ENCODE measurements around the gene ENPEP.

ENPEP gene

GRCh38 chr4:110597582-110597981, 121.6 kb downstream of the ENPEP start:
- in situ Hi-C loops (cut with MboI; ENCODE audit: low sequenced_read_pairs): no loop called here

GRCh38 chr4:110602061-110602460, 126.1 kb downstream of the ENPEP start:
- in situ Hi-C loops (cut with MboI; ENCODE audit: low sequenced_read_pairs): no loop called here

DNA sequence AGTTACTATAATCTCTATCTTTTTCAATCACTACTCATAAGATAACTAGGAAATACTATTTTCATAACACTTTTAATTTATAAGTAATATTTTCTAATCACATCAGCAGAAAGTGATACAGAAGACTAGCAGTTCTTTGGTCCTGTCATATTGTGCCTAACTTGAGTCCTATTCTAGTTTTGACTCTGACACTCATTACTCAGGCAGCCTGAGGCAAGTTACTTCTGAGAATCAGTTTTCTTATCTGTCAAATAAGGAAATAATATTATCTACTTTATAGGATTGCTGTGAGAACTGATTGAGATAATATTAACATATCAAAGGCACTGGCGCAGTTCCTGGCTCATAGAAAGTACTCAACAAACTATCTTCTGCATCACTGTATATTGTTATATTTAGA, 129.1 kb downstream of the ENPEP start:
- in situ Hi-C loops (cut with MboI; ENCODE audit: low sequenced_read_pairs): no loop called here

DNA sequence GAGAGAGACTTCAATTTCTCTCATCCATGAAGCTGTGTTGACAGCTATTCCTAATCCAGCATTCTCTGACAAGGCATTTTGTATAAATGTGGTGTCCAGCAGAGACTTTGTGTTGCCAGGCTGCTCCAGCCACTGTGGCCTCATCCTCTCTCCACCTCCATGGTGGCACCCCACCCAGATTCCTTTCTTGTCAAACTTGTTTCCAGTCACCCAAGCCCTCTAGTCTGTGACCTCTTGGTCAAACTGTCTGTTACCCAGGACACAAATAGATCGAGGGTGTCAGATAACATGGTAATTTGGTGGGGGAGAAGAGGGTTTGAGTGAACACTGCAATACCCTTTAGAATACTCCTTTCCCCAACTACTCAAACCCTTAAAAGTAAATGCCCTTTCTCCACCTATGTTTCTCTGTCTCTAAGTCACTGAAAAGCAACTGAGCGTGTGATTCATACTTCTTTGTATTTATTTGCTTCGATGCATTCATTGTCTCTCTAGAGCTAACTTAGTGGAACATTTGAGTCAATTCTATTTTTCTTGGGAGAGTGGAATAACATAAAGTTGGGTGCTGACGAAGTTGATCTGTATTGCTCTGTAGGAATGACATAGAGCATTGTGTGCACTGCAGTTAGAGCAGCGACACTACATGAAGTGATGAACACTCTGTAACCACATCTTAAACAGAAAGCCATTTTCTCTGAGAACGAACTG, 133.2 kb downstream of the ENPEP start:
- in situ Hi-C loops (cut with MboI; ENCODE audit: low sequenced_read_pairs): no loop called here

DNA sequence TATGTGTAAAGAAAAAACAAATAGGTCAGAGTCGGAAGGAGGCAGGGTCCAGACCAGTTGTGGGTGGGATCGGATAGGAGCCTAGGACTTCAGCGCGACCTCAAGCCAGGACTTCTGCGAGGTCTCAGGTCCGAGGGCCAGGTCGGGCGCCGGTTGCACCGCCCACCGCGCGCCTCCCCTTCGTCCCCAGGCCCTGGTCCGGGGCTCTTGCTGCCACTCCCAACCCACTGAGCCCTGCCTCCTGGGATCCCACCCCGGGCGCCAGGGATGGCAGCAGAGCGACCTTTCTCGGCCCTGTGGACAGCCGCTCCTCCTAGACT, 134.6 kb downstream of the ENPEP start:
- in situ Hi-C loops (cut with MboI; ENCODE audit: low sequenced_read_pairs): no loop called here

DNA sequence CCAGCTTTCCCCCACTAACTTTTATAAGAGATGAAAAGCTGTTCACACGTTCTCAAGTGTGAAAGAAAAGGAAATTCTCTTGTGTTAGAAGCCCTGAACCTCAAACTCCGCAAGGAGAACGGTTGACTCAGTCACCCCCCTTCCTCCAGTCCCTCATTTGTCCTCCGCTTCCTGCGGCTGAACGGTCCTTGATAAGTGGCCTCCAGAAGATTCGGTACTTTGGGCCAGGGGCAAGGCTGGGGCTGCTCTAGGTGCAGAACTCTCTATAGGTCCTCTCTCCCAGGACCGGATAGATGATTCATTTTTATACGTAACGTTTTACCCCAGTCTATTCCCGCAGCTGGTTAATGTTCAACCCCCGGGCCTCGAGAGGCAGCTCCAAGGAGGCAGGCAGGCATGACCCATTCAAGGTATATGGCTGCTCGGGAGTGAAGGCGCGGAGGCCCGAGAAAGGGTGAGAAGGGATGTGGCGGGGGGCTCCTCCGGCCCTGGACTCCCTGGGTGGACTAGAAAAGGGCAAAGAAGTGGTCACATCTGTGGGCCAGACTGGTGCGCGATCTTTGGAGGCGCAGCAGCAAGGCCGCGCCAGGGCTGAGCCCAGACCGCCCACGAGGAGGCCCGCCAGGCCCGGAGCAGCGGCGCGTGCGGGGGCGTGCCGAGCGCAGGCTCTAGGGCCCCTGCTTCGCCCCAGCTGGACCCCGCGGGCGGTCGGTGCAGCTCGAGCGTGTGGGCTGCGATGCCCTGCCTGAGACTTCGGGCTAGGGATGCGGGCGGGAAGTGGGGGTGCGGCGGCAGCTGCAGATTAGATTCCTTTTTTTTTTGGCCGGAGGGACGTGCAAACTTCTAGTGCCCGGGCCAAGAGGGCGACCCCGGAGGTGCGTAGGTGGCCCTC, 135.2 kb downstream of the ENPEP start:
- in situ Hi-C loops (cut with MboI; ENCODE audit: low sequenced_read_pairs): no loop called here

GRCh38 chr4:110611968-110612447, 136.1 kb downstream of the ENPEP start:
- in situ Hi-C loops (cut with MboI; ENCODE audit: low sequenced_read_pairs): no loop called here

- in situ Hi-C loops (cut with MboI; ENCODE audit: low sequenced_read_pairs): no loop called here
Measured at GRCh38 chr4:110612631-110613269, 136.8 kb downstream of the ENPEP start.

DNA sequence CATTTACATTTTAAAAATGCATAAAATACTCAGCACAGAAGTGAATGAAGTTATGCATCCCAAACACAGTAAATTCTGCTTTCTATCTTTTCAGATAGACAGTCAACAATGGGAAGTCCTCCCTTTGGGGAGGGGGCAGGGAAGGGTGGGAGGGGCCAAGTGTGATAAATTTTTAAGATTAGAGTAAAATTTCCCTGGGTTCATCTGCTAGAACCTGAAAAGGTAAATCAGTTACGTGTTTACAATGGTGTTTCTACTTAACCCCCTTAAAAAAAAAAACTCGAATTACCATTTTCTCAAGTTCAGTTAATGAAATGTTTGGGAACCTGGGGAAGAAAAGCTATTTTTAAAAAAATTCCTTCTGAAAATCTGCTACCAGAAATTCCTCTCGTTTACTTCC, 137.8 kb downstream of the ENPEP start:
- in situ Hi-C loops (cut with MboI; ENCODE audit: low sequenced_read_pairs): no loop called here

DNA sequence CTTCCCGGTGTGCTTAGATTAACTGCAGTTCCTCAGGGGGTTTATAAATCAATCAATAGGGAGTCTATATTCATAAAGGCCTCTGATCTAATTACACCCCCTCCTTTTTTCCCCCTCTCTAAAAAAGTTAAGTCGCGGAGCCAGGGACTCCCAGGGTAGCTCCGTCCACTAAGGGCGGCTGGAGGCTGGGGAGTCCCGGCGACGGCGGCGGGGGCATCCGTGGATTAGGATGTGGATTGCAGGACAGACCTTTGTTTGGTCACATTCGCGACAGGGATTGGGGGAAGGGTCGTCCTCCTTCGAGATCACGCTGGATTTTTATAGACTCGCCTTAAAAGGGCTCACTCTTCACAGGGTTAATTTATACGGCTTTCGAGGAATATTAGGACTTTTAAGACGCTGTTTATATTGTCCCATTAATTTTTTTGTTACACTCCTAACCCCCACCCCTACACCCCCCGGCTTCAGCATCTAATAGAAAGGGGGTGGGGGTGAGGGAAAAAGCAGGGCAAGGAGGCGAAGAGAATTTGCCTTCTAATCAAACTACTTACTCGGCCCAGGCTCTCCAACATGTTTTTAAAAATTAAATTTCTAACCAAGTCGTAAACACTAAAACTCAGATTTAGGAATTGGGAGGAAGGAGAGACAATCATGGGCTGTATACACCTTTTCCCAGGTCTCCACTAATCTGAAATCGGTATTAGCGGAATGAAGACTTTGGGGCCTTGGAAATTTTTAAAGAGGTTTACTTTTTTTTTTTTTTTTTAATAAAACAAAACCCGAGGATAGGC, 138.4 kb downstream of the ENPEP start:
- in situ Hi-C loops (cut with MboI; ENCODE audit: low sequenced_read_pairs): no loop called here

Data from HL-60/S4 treated with phorbol 12-myristate 13-acetate at 8.2 ng/mL for 4 days and 3 days (cell line).